ENCODE results near the gene IRAK2.
A peak's percentile ranks its signal among the peaks of the same experiment; 100 is the strongest.

The IRAK2 gene

DNA sequence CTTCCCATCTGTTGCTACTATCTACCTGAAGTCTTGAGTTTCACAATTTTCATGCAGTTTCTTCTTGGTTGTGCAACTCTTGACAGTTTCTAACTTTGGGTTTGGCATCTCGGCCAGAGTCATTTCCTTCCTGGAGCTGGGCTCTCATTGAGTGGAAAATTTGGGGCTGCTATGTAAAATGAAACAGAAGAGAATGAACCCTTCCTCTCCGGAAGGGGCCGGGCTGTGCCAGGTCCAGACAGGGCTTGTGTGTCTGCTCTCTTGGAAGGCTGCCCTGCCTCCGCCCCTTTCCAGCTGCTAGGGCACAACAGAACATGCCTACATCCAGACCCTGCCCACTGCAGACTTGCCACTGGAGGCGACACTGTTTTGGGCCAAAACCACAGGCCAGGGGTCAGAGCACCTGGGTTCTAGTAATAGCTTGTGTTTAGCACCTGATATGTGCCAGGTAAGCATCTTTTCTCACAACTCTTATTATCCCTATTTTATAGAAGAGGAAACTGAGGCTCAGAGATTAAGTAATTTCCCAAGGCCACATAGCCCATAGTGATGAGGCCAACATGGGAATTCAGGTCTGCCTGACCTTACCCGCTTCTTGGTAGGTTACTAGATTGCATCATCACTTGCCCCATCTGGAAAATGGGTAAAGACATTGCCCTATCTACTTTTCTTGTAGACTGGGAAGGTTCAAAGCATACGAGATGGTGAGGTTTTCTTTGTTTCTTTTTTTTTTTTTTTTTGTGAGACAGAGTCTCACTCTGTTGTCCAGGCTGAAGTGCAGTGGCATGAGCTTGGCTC lies 25.0 kb downstream of the IRAK2 start:
- DNase-seq (ENCODE audit: low read depth in 2 of 2), result no peak

GRCh38 chr3:10192953-10193691 lies 28.4 kb downstream of the IRAK2 start:
- peak; percentile 63 to 66 for DNase-seq (ENCODE audit: low read depth in 2 of 2)

DNA sequence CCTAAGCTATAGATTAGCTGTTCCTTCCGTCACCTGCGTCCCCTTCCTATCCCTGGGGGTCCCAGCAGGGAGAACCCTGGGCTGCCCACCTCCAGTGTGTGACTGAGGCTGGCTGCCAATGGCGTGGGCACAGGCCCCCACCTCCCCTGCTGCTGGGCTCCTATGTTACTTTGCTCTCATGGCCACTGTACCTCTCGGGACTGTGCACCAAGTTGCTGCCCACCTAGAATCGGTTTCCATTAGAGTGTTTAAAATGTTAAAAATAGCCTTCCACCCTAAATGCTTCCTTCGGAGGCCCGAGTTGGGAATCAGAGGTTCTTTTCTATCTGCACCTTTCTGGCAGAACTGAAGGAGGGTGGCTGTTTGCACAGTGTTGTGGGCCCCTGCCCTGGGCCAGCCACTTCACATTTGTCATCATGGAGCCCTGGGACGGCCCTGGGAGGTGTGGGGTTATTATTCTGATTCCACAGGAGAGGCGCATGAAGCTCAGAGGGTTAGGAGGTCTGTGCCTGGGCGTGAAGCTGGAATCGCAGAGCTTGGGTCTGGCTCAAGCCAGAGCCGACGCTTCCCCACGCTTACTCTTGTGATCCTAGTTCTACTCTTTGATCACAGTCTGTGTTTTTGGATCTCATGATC lies 29.1 kb downstream of the IRAK2 start:
- no peak for DNase-seq (ENCODE audit: low read depth in 2 of 2)

GRCh38 chr3:10194328-10195071 lies 29.8 kb downstream of the IRAK2 start:
- DNase-seq (ENCODE audit: low read depth in 2 of 2), result no peak

DNA sequence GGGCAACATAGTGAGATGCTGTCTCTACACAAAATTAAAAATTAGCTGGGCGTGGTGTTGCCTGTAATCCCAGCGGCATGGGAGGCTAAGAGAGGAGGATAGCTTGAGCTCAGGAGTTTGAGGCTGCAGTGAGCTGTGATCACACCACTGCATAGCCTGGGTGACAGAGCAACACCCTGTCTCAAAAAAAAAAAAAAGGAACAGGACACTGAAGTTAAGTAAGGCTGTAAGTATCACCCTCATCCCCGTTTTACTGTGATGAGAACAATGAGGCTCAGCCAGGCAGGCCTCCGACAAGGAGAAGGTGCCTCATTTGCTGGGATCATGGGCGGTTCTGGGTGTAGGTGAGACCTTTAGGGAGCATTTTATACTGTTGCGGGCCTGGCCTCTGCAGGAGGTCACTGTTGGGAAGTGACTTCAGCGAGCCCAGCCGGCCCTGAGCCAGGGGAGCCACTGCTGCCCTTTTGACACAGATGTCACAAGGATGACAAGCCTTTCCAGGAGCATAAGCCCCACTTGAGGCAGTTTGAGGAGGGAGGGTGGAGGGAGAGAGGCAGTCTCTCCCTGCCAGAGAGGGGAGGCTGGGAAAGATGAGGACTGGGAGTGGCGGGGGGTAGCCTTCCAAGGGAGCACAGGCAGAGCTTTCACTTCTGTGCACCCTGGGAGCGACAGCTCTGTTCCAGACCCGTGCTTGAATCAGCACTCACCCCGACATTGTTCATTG lies 30.8 kb downstream of the IRAK2 start:
- DNase-seq (ENCODE audit: low read depth in 2 of 2), result no peak

DNA sequence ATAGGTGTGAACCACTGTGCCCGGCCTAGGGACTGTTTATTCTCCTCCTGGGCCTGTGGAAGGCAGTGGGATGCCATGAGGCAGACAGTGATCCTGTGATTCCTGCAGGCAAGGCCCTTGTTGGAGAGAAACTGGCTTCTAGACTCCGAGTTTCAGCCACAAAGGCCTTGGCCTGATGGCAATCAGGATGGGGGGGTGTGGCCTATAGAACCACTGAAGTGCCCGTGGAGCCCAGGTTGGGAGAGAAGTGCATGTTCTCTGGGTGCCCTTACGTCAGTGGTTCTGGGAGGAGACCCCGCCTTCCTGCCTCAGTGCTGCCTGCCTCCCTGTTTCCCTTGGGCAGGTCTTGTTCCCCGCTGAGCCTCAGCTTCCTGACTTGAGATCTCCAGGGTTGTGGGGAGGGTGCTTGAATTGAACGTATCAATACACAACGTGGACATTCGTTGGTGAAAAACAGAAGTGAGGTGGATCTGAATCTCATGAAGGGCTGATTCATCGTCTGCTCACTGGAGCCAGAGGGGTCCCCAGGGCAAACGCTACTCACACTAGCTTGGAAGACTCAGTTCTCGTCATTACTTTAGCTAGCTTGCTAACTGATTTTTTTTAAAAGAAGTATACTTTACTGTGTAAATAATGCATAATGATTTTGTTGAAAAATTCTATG lies 31.8 kb downstream of the IRAK2 start:
- DNase-seq (ENCODE audit: low read depth in 2 of 2), result peak; percentile 52 to 59

DNA sequence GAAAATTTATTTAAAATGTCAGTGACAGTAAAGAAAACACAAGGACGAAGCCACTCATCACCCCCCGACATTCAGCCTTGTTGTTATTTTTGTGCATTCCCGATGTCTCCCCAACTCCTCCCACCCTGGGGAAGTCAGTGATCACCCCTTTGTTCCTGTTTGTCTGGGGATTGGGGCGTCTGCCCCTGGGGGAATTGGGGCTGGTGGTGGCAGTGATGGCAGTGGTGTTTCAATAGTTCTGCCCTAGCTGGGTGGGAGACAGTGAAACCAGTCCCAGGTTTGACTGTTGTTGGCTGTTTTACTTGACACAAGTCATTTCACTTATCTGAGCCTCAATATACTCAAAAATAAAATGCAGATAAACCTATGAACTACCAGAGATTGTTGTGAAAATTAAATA lies 33.5 kb downstream of the IRAK2 start:
- DNase-seq (ENCODE audit: low read depth in 2 of 2), result no peak

DNA sequence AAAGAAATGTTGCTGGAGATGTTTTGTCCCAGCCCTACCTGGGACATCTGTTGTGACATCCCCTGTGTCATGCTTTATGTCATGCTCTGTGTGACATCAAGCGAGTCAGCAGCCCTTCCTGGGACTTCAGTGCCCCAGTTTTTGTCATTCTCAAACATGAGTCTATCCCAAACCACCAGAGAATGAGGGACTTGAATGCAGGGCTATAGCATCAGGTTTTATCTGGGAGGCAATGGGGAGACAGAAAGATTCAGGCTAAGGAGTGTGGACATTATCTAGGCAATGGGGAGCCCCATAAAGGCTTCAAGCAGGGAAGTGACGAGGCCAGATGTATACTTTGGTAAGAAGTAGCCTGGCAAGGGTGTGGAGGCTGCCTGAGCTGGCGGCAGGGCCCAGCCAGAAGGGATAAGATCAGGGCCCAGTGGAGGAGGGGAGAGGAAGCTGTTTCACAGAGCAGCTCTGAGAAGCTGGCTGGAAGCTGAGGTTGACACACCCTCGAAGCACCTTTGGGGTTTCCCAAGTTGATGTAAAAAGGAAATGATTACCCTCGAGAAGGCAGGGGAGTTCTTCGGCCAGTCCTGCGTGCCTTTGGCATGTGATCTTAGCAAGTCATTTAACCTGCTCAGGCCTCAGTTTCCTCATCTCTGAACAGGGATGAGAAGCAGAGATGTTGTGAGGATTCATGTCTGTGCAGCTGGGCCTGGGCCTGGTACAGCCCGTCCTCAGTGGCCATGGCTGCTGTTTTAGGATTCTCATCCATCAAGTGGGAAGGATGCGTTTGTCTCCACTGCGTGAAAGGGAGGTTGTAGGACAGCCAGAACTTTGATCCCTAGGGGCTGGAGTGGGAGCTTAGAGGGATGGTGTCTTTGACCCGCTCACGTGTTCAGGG lies 34.3 kb downstream of the IRAK2 start:
- DNase-seq (ENCODE audit: low read depth in 2 of 2), result no peak

GRCh38 chr3:10204921-10205320 lies 40.2 kb downstream of the IRAK2 start:
- no peak for DNase-seq (ENCODE audit: low read depth in 2 of 2)

- DNase-seq (ENCODE audit: low read depth in 2 of 2), result peak; percentile 56 to 64
These were observed 40.9 kb downstream of the IRAK2 start for GRCh38 chr3:10205451-10206165.

- no peak for DNase-seq (ENCODE audit: low read depth in 2 of 2)
These were observed 41.4 kb downstream of the IRAK2 start for GRCh38 chr3:10206166-10206511.

GRCh38 chr3:10213156-10213792 lies 48.6 kb downstream of the IRAK2 start:
- DNase-seq (ENCODE audit: low read depth in 2 of 2), result no peak

- DNase-seq (ENCODE audit: low read depth in 2 of 2), result no peak
These were observed 51.1 kb downstream of the IRAK2 start for GRCh38 chr3:10215578-10216368.

DNA sequence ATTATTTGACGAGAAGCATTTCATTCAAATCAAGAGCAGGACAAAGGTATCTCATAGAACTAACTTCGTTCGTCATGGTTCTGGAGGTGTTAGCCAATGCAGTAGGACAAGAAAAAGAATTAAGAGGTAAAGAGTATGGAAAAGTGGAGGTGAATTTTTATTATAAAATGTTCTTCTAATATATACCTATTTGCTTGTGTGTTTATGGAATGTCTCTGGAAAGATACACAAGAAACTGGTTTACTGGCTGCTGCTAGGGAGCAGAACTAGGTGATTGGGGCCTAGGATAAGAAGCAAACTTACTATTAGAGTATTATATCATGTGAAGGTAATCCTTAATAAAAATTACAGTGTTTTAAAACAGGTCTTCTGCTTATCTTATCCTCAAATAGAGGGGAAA lies 52.6 kb downstream of the IRAK2 start:
- no peak for DNase-seq (ENCODE audit: low read depth in 2 of 2)

- DNase-seq (ENCODE audit: low read depth in 2 of 2), result no peak
These were observed 55.0 kb downstream of the IRAK2 start for GRCh38 chr3:10219737-10220136.

GRCh38 chr3:10223676-10224639 lies 59.2 kb downstream of the IRAK2 start:
- no peak for DNase-seq (ENCODE audit: low read depth in 2 of 2)
